IPS-11a (cell line): Measurements from ENCODE around the gene MPHOSPH9.
A peak's percentile ranks its signal among the peaks of the same experiment; 100 is the strongest.

Experiments
- H3K4me3 ChIP-seq: one replicate; pipeline ENCODE4 v1.5.1; 2013; ENCODE audit warnings: low read depth, low read length, control low read depth

The MPHOSPH9 gene, protein sequence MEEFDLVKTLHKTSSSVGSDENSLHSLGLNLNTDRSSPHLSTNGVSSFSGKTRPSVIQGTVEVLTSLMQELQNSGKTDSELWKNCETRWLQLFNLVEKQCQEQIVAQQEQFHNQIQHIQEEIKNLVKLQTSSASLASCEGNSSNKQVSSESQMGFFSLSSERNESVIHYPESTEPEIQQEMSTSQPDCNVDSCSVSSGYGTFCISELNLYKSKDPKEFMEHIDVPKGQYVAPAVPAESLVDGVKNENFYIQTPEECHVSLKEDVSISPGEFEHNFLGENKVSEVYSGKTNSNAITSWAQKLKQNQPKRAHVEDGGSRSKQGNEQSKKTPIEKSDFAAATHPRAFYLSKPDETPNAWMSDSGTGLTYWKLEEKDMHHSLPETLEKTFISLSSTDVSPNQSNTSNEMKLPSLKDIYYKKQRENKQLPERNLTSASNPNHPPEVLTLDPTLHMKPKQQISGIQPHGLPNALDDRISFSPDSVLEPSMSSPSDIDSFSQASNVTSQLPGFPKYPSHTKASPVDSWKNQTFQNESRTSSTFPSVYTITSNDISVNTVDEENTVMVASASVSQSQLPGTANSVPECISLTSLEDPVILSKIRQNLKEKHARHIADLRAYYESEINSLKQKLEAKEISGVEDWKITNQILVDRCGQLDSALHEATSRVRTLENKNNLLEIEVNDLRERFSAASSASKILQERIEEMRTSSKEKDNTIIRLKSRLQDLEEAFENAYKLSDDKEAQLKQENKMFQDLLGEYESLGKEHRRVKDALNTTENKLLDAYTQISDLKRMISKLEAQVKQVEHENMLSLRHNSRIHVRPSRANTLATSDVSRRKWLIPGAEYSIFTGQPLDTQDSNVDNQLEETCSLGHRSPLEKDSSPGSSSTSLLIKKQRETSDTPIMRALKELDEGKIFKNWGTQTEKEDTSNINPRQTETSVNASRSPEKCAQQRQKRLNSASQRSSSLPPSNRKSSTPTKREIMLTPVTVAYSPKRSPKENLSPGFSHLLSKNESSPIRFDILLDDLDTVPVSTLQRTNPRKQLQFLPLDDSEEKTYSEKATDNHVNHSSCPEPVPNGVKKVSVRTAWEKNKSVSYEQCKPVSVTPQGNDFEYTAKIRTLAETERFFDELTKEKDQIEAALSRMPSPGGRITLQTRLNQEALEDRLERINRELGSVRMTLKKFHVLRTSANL

GRCh38 chr12:123232807-123233504 lies at the start of gene MPHOSPH9, which contains the start of gene MTRFR:
MPHOSPH9 (minus strand) TSS chr12:123233141; CDS start chr12:123230364, 2,777 bp downstream.
MTRFR (plus strand) TSS chr12:123233436; CDS start chr12:123253675, 20,239 bp downstream.
- peak within 1 kb of the TSS; percentile 78 for H3K4me3 ChIP-seq

GRCh38 chr12:123282111-123282510 lies 49.2 kb upstream of the MPHOSPH9 start:
- no peak overlapping the region for H3K4me3 ChIP-seq

DNA sequence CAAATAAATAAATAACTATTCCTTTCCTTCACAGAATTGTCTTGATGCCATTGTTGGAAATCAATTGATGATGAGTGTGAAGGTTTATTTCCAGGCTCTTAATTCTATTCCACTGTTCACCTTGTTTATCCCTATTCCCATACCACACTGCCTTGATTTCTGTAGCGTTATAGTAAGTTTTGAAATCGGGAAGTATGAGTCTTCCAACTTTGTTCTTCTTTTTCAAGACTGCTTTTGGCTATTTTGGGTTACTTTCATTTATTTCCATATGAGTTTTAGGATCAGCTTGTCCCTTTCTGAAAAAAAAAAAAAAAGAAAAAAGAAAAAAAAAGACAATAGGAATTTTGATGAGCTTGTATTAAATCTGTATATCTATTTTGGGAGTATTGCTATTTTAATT lies 48.0 kb upstream of the MPHOSPH9 start:
- no peak overlapping the region for H3K4me3 ChIP-seq

DNA sequence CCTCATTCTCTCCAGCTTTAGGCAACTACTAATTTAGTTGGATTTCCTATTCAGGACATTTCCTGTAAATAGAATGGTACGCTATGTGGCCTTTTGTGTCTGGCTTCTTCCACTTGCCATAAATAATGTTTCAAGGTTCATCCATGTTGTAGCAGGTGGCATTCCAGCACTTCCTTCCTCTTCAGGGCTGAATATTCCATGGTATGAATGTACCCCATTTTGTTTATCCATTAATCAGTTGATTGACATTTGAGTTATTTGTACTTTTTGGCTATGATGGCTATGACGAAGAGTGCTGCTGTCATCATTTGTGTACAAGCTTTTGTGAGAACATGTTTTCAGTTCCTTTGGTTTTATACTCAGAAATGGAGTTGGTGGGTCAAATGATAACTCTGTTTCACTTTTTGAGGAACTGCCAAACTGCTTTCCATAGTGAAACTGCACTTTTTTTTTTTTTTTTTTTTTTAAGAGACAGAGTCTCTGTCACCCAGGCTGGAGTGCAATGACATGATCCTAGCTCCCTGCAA lies 45.2 kb upstream of the MPHOSPH9 start:
- H3K4me3 ChIP-seq = no peak overlapping the region

DNA sequence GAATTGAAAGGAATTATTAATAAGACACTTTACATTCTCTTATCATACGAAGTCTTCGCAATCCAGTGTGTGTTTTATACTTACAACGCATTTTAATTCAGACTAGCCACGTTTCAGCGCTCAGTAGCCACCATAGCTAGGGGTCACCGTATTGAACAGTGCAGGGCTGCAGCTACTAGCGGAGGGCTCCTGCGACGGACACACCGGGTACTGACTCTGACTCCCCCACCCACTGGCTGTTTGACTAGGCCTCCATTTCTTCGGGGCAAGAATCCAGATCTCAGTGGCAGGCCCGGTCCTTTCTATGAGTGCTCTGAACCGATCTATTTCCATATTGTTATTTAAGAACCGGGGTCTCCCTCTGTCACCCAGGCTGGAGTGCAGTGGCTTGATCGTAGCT lies 40.2 kb upstream of the MPHOSPH9 start:
- H3K4me3 ChIP-seq = no peak overlapping the region

DNA sequence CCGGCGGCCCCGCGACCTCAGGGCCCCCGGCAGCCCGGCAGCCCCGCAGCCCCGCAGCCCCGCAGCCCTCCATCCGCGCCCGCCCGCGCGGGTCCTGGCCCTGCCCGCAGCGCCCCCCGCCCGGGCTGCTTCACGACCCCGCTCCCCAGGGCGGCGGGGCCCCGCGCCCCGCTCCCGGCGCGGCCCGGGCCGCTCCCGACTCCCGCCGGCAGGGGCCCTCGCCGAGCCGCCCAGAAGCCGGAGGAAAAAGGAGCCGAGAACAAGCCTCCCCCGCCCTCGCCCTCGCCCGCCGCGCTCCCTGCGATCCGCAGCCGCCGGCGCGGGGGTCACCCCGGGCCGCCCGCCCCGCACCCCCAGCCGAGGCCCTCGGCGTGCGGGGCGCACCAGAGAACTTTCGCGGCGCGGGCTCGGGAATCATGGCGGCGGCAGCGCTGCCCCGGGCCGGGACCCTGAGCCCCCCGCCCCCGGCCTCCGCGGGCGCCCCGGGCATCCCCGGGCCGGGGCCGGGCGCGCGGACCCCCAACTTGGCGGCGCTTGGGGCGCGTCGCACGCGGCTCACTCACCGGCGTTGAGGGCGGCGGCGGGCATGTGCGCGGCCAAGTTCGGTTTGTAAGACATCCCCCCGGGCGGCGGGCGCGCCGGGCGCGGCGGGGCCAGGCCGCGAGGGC lies 38.2 kb upstream of the MPHOSPH9 start:
- H3K4me3 ChIP-seq = peak overlapping the region; percentile 92

DNA sequence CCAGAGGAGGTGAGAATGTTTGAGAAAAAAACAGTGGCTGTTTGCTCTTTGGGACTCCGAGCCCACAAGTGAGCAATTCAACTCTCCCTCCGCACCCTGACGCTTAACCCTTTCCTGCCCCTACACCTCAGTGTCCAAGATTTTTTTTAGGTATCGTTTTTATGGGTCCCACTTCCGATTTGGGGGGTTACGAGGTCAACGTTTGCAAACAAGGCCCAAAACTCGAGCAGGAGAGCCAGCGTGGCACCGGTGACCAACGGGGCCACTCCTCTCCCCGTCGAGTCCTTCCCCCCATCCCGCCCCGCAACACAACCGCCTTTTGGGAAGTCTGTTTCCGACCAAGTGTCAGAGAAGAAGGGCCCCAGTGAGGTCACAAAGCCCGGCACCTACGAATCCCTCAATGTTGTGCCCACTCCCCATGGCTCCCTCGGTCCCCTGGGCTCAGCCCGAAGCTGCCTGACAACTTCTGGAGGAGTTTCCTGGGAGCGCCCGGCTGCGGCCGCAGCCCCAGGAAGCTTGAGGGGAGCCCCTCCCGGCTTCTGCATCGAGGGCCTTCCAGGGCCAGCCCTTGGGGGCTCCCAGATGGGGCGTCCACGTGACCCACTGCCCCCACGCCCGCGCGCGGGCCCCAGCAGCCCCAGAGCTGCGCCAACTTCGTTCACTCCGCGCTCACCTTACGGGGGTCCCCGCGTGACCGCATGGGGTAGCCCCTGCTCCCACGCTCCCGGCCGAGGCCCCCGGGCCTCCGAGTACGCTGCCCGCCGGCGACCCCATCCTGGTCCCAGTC lies 37.5 kb upstream of the MPHOSPH9 start:
- H3K4me3 ChIP-seq = peak overlapping the region; percentile 92

DNA sequence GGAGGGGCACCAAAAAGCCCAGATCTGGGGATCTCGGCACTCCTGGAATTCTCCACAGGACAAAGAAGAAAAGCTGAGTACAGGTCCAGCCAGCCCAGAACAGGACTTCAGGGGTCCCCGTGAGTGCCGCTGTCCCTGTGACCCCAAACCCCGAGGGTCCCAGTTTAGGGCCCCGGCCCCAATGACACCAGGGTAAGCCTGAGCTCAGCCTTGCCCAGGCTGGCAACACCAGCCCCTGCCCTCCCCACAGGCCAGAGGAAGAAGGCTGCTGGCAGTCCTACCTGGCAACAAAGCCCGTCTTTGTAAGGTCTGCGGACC lies 36.9 kb upstream of the MPHOSPH9 start:
- H3K4me3 ChIP-seq = peak overlapping the region; percentile 92

DNA sequence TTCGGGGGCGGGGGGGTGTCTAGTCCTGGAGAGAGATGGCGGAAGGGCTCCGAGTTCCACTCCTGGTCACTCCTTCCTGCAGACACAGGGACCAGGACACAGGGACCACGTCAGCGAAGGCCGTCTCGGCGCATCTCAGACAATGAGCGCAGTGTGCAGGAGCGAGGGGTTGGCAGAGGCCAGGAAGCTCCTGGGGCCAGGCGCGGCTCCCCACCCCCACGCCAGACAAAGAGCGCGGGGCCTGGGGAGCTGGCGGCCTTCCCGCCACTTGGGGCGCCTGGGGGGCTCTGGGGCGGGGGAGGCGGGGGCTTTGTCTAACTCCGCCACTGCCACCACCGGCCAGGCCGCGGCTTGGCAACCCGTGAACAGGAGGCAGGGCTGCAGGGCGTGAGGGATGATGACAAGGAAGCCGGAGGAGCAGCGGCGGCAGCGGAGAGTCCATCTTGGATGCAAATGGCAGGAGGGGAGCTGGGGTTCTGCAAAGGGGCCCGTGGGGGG lies 36.5 kb upstream of the MPHOSPH9 start:
- peak overlapping the region; percentile 92 for H3K4me3 ChIP-seq

GRCh38 chr12:123268850-123269249 lies 35.9 kb upstream of the MPHOSPH9 start:
- H3K4me3 ChIP-seq = no peak overlapping the region

- H3K4me3 ChIP-seq = no peak overlapping the region
Observed at GRCh38 chr12:123267991-123268843, 35.3 kb upstream of the MPHOSPH9 start.

GRCh38 chr12:123267335-123267920 lies 34.5 kb upstream of the MPHOSPH9 start:
- H3K4me3 ChIP-seq = no peak overlapping the region

- no peak overlapping the region for H3K4me3 ChIP-seq
Observed at GRCh38 chr12:123266679-123267277, 33.8 kb upstream of the MPHOSPH9 start.

- no peak overlapping the region for H3K4me3 ChIP-seq
Observed at GRCh38 chr12:123265851-123266678, 33.1 kb upstream of the MPHOSPH9 start.

DNA sequence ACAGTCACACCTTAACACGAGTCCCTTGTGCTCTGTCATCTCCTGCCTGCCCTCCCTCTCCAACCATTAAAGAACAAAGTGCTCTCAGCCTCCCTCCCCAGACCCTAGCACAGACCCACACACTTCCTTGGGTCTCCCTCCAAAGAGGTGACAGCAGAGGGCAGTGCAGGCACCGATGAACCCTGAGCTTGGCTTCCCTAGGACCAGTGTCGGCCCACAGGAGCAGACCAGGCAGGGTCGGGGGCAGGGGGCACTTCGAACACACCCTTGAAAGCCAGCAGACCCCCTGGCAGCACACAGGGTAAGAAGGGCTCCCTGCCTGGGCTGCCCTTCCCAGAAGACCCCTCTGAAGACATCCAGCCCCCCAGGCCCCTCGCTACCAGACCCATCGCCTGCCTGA lies 31.7 kb upstream of the MPHOSPH9 start:
- H3K4me3 ChIP-seq = no peak overlapping the region

- H3K4me3 ChIP-seq = no peak overlapping the region
Observed at GRCh38 chr12:123263196-123263817, 30.4 kb upstream of the MPHOSPH9 start.
